H1 (cell line): Measurements from ENCODE around the gene BMI1. TPM values are rescaled to one million over a fixed set of nuclear protein-coding genes. Genes with fewer than 3 reads are reported as not detected.
A peak's percentile ranks its signal among the peaks of the same experiment; 100 is the strongest.

ENCODE experiments used
- CTCF ChIA-PET: fragments of 300-600 bp; sonication (Branson Sonifier 250); formaldehyde crosslinking; loops from one replicate; lab custom pipeline; 2021; ENCODE audit not compliant: partially characterized antibody; lab: Charles Lee
- POLR2A ChIA-PET: fragments of 300-600 bp; sonication (Branson Sonifier 250); formaldehyde crosslinking; loops from one replicate; lab custom pipeline; 2021; ENCODE audit warnings: inconsistent platforms; ENCODE audit not compliant: partially characterized antibody; lab: Charles Lee
- DNase-seq, 2 experiments: peaks; one replicate each; pipeline versions ENCODE4 v3.0.0 to v3.0.0-alpha.2; 2010 to 2022; ENCODE audit warnings: low spot score in 2 of 2, low read depth in 1 of 2, mixed read lengths in 1 of 2
- FAIRE-seq: peaks from 2 replicates; lab custom pipeline; 2011; peaks lifted over from hg19 to GRCh38; lab: Jason Lieb, UNC
- H2AFZ ChIP-seq: 2 replicates; pipeline ENCODE4 v1.8.1; 2012; ENCODE audit warnings: low read length, inconsistent platforms
- H2AK5ac ChIP-seq: 2 replicates; pipeline ENCODE4 v1.6.1; 2013; ENCODE audit warnings: low read depth, low read length
- H2BK120ac ChIP-seq: replicated peaks from 2 replicates; pipeline ENCODE3; 2013; ENCODE audit warnings: low read depth, low read length, inconsistent platforms
- H2BK12ac ChIP-seq: 2 replicates; pipeline ENCODE4 v1.6.1; 2013; ENCODE audit warnings: low read depth, low read length
- H2BK15ac ChIP-seq: 2 replicates; pipeline ENCODE4 v1.6.1; 2013; ENCODE audit warnings: low read length
- H2BK20ac ChIP-seq: 2 replicates; pipeline ENCODE4 v1.6.1; 2013; ENCODE audit warnings: low read length
- H2BK5ac ChIP-seq: 2 replicates; pipeline ENCODE4 v1.6.1; 2013; ENCODE audit warnings: low read depth, low read length
- H3K14ac ChIP-seq: 2 replicates; pipeline ENCODE4 v1.6.1; 2013; ENCODE audit warnings: inconsistent platforms; ENCODE audit not compliant: insufficient read length
- H3K18ac ChIP-seq: 2 replicates; pipeline ENCODE4 v1.6.1; 2013; ENCODE audit warnings: low read length; ENCODE audit errors: extremely low read depth
- H3K23ac ChIP-seq: 2 replicates; pipeline ENCODE4 v1.6.1; 2013; ENCODE audit warnings: inconsistent platforms; ENCODE audit not compliant: insufficient read length
- H3K23me2 ChIP-seq: 2 replicates; pipeline ENCODE4 v1.6.1; 2013; ENCODE audit warnings: low read depth, low read length
- H3K27ac ChIP-seq: 2 replicates; pipeline ENCODE4 v1.6.1; 2011; ENCODE audit warnings: low read depth, low read length, inconsistent platforms
- H3K27me3 ChIP-seq, 4 experiments: replicated peaks in 1 of 4; 1 replicate in 1 of 4; 2 replicates in 3 of 4; pipeline versions ENCODE4 v1.6.1 to v1.8.1; 2011 to 2013; ENCODE audit warnings: low read length in 3 of 4, mild to moderate bottlenecking in 3 of 4, inconsistent platforms in 2 of 4, mixed read lengths in 2 of 4, moderate library complexity in 1 of 4; ENCODE audit not compliant: control insufficient read depth in 3 of 4, insufficient read depth in 3 of 4; ENCODE audit errors: extremely low read depth in 1 of 4
- H3K36me3 ChIP-seq, 4 experiments: 2 replicates each; pipeline versions ENCODE4 v1.6.1 to v1.8.1; 2011 to 2013; ENCODE audit warnings: mild to moderate bottlenecking in 4 of 4, low read length in 3 of 4, moderate library complexity in 2 of 4, control low read depth in 1 of 4, inconsistent platforms in 1 of 4; ENCODE audit not compliant: insufficient read depth in 4 of 4, control insufficient read depth in 2 of 4
- H3K4ac ChIP-seq: replicated peaks from 2 replicates; pipeline ENCODE3; 2013; ENCODE audit warnings: low read length, low read depth, mixed read lengths, inconsistent platforms; ENCODE audit not compliant: insufficient read length
- H3K4me1 ChIP-seq, 4 experiments: replicated peaks in 1 of 4; 1 replicate in 1 of 4; 2 replicates in 3 of 4; pipeline versions ENCODE4 v1.6.1 to v1.8.1; 2011 to 2013; ENCODE audit warnings: low read length in 3 of 4, inconsistent platforms in 2 of 4, mixed read lengths in 1 of 4; ENCODE audit not compliant: insufficient read depth in 4 of 4, control insufficient read depth in 3 of 4
- H3K4me2 ChIP-seq, 2 experiments: 2 replicates each; pipeline versions ENCODE4 v1.6.1 to v1.8.1; 2011 to 2013; ENCODE audit warnings: low read depth in 2 of 2, low read length in 2 of 2, control low read depth in 1 of 2, inconsistent platforms in 1 of 2, mild to moderate bottlenecking in 1 of 2; ENCODE audit not compliant: insufficient read depth in 1 of 2
- H3K4me3 ChIP-seq, 4 experiments: fragments of 200-600, 300-600 bp in 1 of 4; sonication (generic), shearing (Covaris generic), sonication (Bioruptor Twin) in 1 of 4; 2 replicates each; pipeline versions ENCODE4 v1.5.1 to v1.8.1; 2011 to 2016; ENCODE audit warnings: low read length in 4 of 4, low read depth in 3 of 4, control low read depth in 2 of 4, inconsistent platforms in 2 of 4, mild to moderate bottlenecking in 2 of 4, mixed read lengths in 1 of 4, moderate library complexity in 1 of 4; ENCODE audit not compliant: insufficient read depth in 2 of 4; ENCODE audit errors: extremely low read depth in 1 of 4
- H3K56ac ChIP-seq: replicated peaks from 2 replicates; pipeline ENCODE3; 2013; ENCODE audit warnings: low read depth, mild to moderate bottlenecking, mixed read lengths, low read length, inconsistent platforms; ENCODE audit not compliant: insufficient read length
- H3K79me1 ChIP-seq: 2 replicates; pipeline ENCODE4 v1.6.1; 2013; ENCODE audit warnings: low read depth, low read length, control low read depth
- H3K79me2 ChIP-seq, 2 experiments: 2 replicates each; pipeline versions ENCODE4 v1.6.1 to v1.8.1; 2012 to 2013; ENCODE audit warnings: low read length in 2 of 2, mild to moderate bottlenecking in 2 of 2, inconsistent platforms in 1 of 2; ENCODE audit not compliant: insufficient read depth in 2 of 2, control insufficient read depth in 1 of 2
- H3K9ac ChIP-seq, 4 experiments: replicated peaks in 1 of 4; 1 replicate in 1 of 4; 2 replicates in 3 of 4; pipeline versions ENCODE4 v1.6.1 to v1.8.1; 2011 to 2013; ENCODE audit warnings: low read depth in 3 of 4, low read length in 3 of 4, control low read depth in 2 of 4, mild to moderate bottlenecking in 2 of 4, moderate library complexity in 2 of 4, inconsistent platforms in 1 of 4; ENCODE audit errors: extremely low read depth in 1 of 4
- H3K9me3 ChIP-seq, 2 experiments: 2 replicates each; pipeline versions ENCODE4 v1.6.1 to v1.8.1; 2012 to 2013; ENCODE audit warnings: mild to moderate bottlenecking in 2 of 2, moderate library complexity in 2 of 2, control low read depth in 1 of 2, inconsistent platforms in 1 of 2, low read depth in 1 of 2, low read length in 1 of 2, mixed read lengths in 1 of 2; ENCODE audit not compliant: insufficient read depth in 2 of 2
- H4K20me1 ChIP-seq, 2 experiments: replicated peaks in 1 of 2; 2 replicates each; pipeline versions ENCODE3 to v1.8.1; 2011 to 2013; ENCODE audit warnings: inconsistent platforms in 2 of 2, low read length in 2 of 2, mild to moderate bottlenecking in 1 of 2; ENCODE audit not compliant: insufficient read depth in 2 of 2, control insufficient read depth in 1 of 2
- H4K5ac ChIP-seq: 2 replicates; pipeline ENCODE4 v1.6.1; 2013; ENCODE audit warnings: low read length, low read depth, mixed read lengths, inconsistent platforms; ENCODE audit not compliant: insufficient read length
- H4K8ac ChIP-seq: 2 replicates; pipeline ENCODE4 v1.8.0; 2013; ENCODE audit warnings: mild to moderate bottlenecking, moderate library complexity, low read length, inconsistent platforms; ENCODE audit not compliant: insufficient read depth; ENCODE audit errors: extremely low read depth
- H4K91ac ChIP-seq: replicated peaks from 2 replicates; pipeline ENCODE3; 2013; ENCODE audit warnings: low read length, mixed read lengths, inconsistent platforms; ENCODE audit not compliant: insufficient read length
- SUZ12 ChIP-seq: fragments of 200-600 bp; sonication (generic); IDR thresholded peaks from 2 replicates; pipeline ENCODE4 v1.6.1; 2012; ENCODE audit warnings: mild to moderate bottlenecking, inconsistent platforms, low read length, moderate library complexity, mixed read lengths
- TBP ChIP-seq: IDR thresholded peaks from 2 replicates; pipeline ENCODE4 v1.6.1; 2011; ENCODE audit warnings: low read depth, low read length, improper control_type of control experiment
- WGBS, 2 experiments: shearing (Covaris generic) in 1 of 2; methylation state at CpG; one replicate each; pipeline versions ENCODE4 v1.1.6 to v1.1.7; 2013 to 2015; ENCODE audit warnings: low lambda C conversion rate in 2 of 2, mixed read lengths in 2 of 2, inconsistent platforms in 1 of 2, low coverage in 1 of 2, missing lambda C conversion rate in 1 of 2; ENCODE audit not compliant: insufficient replicate concordance in 2 of 2, insufficient coverage in 1 of 2, insufficient read length in 1 of 2; ENCODE audit errors: extremely low coverage in 1 of 2, missing lambda C conversion rate in 1 of 2; 5-methylcytosine and 5-hydroxymethylcytosine counted together
- polyA plus RNA-seq, 7 experiments: library from polyadenylated mRNA; depleted of rRNA in 3 of 7; stranded (reverse) in 5 of 7; unstranded in 2 of 7; fragments of >200 nt in 5 of 7; fragments of 200-250 nt in 2 of 7; gene quantifications; 1 replicate in 5 of 7; 2 replicates in 1 of 7; 4 replicates in 1 of 7; pipeline versions ENCODE4 v1.2.1 to v1.2.3, GENCODE V29; 2011 to 2013; ENCODE audit warnings: missing spikeins in 2 of 7, mixed read lengths in 2 of 7
- total RNA-seq: library from RNA; stranded (reverse); fragmentation: NEBNext Ultra II Directional; extraction: Animal tissue kit (Norgen Biotek cat#: 25700); gene quantifications from 2 replicates; pipeline ENCODE4 v1.2.1, GENCODE V29; 2021

BMI1 gene
- total and polyA plus RNA-seq, 2 of the 8 experiments (the other 6 are each of a cell fraction or from before 2014, with no cell fraction given), result 2.8 to 10.7 TPM

DNA sequence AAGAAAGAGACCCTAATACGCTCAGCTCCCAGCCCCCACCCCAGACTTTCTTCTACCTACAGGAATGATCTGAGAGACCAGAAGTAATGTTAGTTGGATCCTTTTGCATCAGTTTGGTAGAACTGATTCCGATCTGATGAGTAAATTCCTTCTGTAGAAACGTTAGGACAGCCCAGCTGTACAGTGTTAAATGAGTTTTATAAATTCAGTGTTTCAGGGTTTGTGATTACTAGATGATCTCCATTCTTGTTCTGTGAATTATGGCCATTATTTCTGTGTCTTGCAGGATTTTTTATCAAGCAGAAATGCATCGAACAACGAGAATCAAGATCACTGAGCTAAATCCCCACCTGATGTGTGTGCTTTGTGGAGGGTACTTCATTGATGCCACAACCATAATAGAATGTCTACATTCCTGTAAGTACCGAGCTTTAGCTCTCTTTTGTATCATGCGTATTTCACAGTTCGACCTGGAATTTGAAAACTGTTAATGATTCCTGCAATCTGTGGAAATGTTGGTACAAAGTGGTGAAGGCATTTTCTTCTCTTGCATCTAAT lies 5.3 kb downstream of the BMI1 start:
- Histone ChIP-seq H2BK120ac (no peak overlapping the region), H3K4me2 (peak overlapping the region; percentile 55 to 81), H4K5ac (no peak overlapping the region), H3K23ac (no peak overlapping the region), H2AFZ (no peak overlapping the region), H3K4me3 (peak overlapping the region; percentile 35 to 61 (median 44); a peak in 6 of 8 replicates), H4K20me1 (peaks cover 7 to 14% of the 10 kb centered on the region in 2 experiments), H3K79me1 (no peaks in the 10 kb centered on the region), H3K9me3 (no peaks in the 10 kb centered on the region), H3K36me3 (no peaks in the 10 kb centered on the region; a peak in 2 of 8 replicates), H4K91ac (no peak overlapping the region), H2BK12ac (no peak overlapping the region), H2BK15ac (no peak overlapping the region), H3K18ac (no peak overlapping the region), H2BK20ac (no peak overlapping the region), H2AK5ac (no peak overlapping the region), H3K79me2 (no peaks in the 10 kb centered on the region), H3K27me3 (peaks cover 32 to 54% (median 46%) of the 10 kb centered on the region in 4 experiments), H2BK5ac (no peak overlapping the region), H3K23me2 (peaks cover 8% of the 10 kb centered on the region), H4K8ac (no peak overlapping the region)
- no peak for FAIRE-seq
- POLR2A ChIA-PET, result interaction anchor here (0.9 to 1.1 kb wide), 2 partner anchors 9 to 10 kb away, joined by 3 to 4 read pairs; partner anchors contain the start of gene COMMD3
- CTCF ChIA-PET, result interaction anchor here (0.5 to 0.6 kb wide), 2 partner anchors 59 to 421 kb away, joined by 3 read pairs; no protein-coding TSS in a partner anchor
- TF ChIP-seq TBP (no peak), SUZ12 (peak; percentile 64)
- TF ChIP-seq, all 59 proteins: peak for 1
- H3K27ac ChIP-seq, result no peak overlapping the region
- no peak overlapping the region for H3K9ac ChIP-seq
- DNase-seq, result no peak
- peaks cover 6 to 21% (median 7%) of the 10 kb centered on the region in 4 experiments; a peak in 5 of 7 replicates for H3K4me1 ChIP-seq
- no peak overlapping the region for H3K14ac ChIP-seq
- 15% methylated on average over 8 of the region's 8 CpGs; no CpG with 5 or more reads in 1 of the 2 experiments for WGBS, 2 experiments
- H3K56ac ChIP-seq, result no peak overlapping the region
- no peak overlapping the region for H3K4ac ChIP-seq
